Gastrocnemius medialis (tissue), 4 donors: ENCODE data around the gene C4B.

Source experiments
- CTCF ChIP-seq, 5 experiments: fragments of 450-650 bp in 3 of 5; fragments of 200-600 bp in 2 of 5; sonication (generic) in 2 of 5; IDR thresholded peaks in 4 of 5; conservative IDR thresholded peaks in 1 of 5; 1 replicate in 4 of 5; 2 replicates in 1 of 5; pipeline ENCODE4 v1.5.1; 2016 to 2019; ENCODE audit warnings: antibody characterized with exemption in 5 of 5, mild to moderate bottlenecking in 3 of 5, moderate library complexity in 3 of 5
- POLR2A ChIP-seq, 2 donors: fragments of 450-650 bp; IDR thresholded peaks; one replicate each; pipeline ENCODE4 v1.6.1; 2017; ENCODE audit warnings: antibody characterized with exemption in 2 of 2, mild to moderate bottlenecking in 2 of 2, moderate library complexity in 2 of 2

- TF ChIP-seq CTCF (IDR thresholded peaks at IDR 0.05 in 4 of 5, conservative IDR thresholded peaks at IDR 0.05 in 1 of 5) (no peak), POLR2A (IDR thresholded peaks at IDR 0.05) (no peak)
These were observed 45.5 kb upstream of the C4B start for GRCh38 chr6:31968791-31969711.
